Stimulated activated CD8-positive, alpha-beta memory T cell treated with anti-CD3 and anti-CD28 coated beads, Interleukin-15, amount 100 ng/mL, for 4 hours (primary cell): ENCODE data around the gene MMP13.

Experiments used
- DNase-seq, 2 donors: peaks; one replicate each; pipeline ENCODE4 v3.0.0-alpha.2; 2020; ENCODE audit warnings: low read depth in 2 of 2

The MMP13 gene

GRCh38 chr11:102900346-102900745, 55.2 kb downstream of the MMP13 start:
- no peak for DNase-seq
